IMR-90 (cell line): Measurements from ENCODE around the gene ERP29. TPM values are rescaled to one million over a fixed set of nuclear protein-coding genes. Genes with fewer than 3 reads are reported as not detected.
A peak's percentile ranks its signal among the peaks of the same experiment; 100 is the strongest.

ENCODE experiments used
- ATAC-seq: fragments of 200-7000 bp; cut with Tn5 transposase; 2 replicates; pipeline ENCODE4 v1.9.1; 2020; ENCODE audit warnings: low read depth, mild to moderate bottlenecking, moderate library complexity
- BruUV-seq: library from RNA; stranded (reverse); fragments of 400-500 nt; replicated peaks from 2 replicates; lab custom pipeline; 2021; lab: Mats Ljungman, UMichigan
- CTCF ChIA-PET: fragments of 300-600 bp; formaldehyde crosslinking; extraction: SDS; loops from one replicate; lab custom pipeline; 2021; ENCODE audit warnings: antibody characterized with exemption; lab: Yijun Ruan, JAX
- POLR2A ChIA-PET: fragments of 300-600 bp; sonication (Branson Sonifier 250); formaldehyde crosslinking; loops from one replicate; lab custom pipeline; 2022; ENCODE audit warnings: antibody characterized with exemption; ENCODE audit not compliant: unreplicated experiment; lab: Charles Lee
- DNase-seq: peaks from one replicate; pipeline ENCODE4 v3.0.0; 2013
- H2AFZ ChIP-seq: replicated peaks from 2 replicates; pipeline ENCODE3; 2013; ENCODE audit warnings: low read length, mild to moderate bottlenecking; ENCODE audit not compliant: poor library complexity
- H2AK5ac ChIP-seq: 2 replicates; pipeline ENCODE4 v1.6.1; 2013; ENCODE audit warnings: low read depth, low read length, inconsistent platforms
- H2AK9ac ChIP-seq: replicated peaks from 2 replicates; pipeline ENCODE3; 2013; ENCODE audit warnings: mild to moderate bottlenecking, low read depth, low read length, moderate library complexity; ENCODE audit not compliant: poor library complexity
- H2BK120ac ChIP-seq: 2 replicates; pipeline ENCODE4 v1.6.1; 2013; ENCODE audit warnings: low read depth, low read length, inconsistent platforms
- H2BK15ac ChIP-seq: 3 replicates; pipeline ENCODE4 v1.6.1; 2013; ENCODE audit warnings: low read depth, low read length, inconsistent platforms
- H2BK20ac ChIP-seq: 2 replicates; pipeline ENCODE4 v1.6.1; 2013; ENCODE audit warnings: low read depth, mild to moderate bottlenecking, inconsistent platforms, low read length, moderate library complexity
- H2BK5ac ChIP-seq: 2 replicates; pipeline ENCODE4 v1.6.1; 2013; ENCODE audit warnings: mild to moderate bottlenecking, low read depth, low read length, inconsistent platforms; ENCODE audit not compliant: poor library complexity, severe bottlenecking
- H3K14ac ChIP-seq: replicated peaks from 2 replicates; pipeline ENCODE4 v1.6.1; 2013; ENCODE audit warnings: low read depth, low read length, inconsistent platforms
- H3K18ac ChIP-seq: 2 replicates; pipeline ENCODE4 v1.6.1; 2013; ENCODE audit warnings: low read depth, low read length, control low read depth
- H3K23ac ChIP-seq: 2 replicates; pipeline ENCODE4 v1.6.1; 2013; ENCODE audit warnings: low read depth, low read length, inconsistent platforms
- H3K27ac ChIP-seq: 2 replicates; pipeline ENCODE4 v1.5.1; 2013; ENCODE audit warnings: mild to moderate bottlenecking, control low read depth, low read length; ENCODE audit not compliant: insufficient read depth
- H3K27me3 ChIP-seq: 2 replicates; pipeline ENCODE4 v1.6.1; 2013; ENCODE audit warnings: low read length; ENCODE audit not compliant: control insufficient read depth, insufficient read depth
- H3K36me3 ChIP-seq: 2 replicates; pipeline ENCODE4 v1.6.1; 2013; ENCODE audit warnings: low read length, mixed read lengths; ENCODE audit not compliant: control insufficient read depth, insufficient read depth
- H3K4ac ChIP-seq: 2 replicates; pipeline ENCODE4 v1.6.1; 2013; ENCODE audit warnings: low read depth, low read length, inconsistent platforms
- H3K4me1 ChIP-seq: 2 replicates; pipeline ENCODE4 v1.6.1; 2013; ENCODE audit warnings: low read length, mixed read lengths; ENCODE audit not compliant: control insufficient read depth, insufficient read depth
- H3K4me2 ChIP-seq: 2 replicates; pipeline ENCODE4 v1.6.1; 2013; ENCODE audit warnings: low read depth, mild to moderate bottlenecking, control low read depth, low read length, moderate library complexity
- H3K4me3 ChIP-seq: 2 replicates; pipeline ENCODE4 v1.5.1; 2013; ENCODE audit warnings: low read depth, mild to moderate bottlenecking, control low read depth, low read length, moderate library complexity; ENCODE audit not compliant: insufficient read depth
- H3K56ac ChIP-seq: 2 replicates; pipeline ENCODE4 v1.6.1; 2013; ENCODE audit warnings: low read length, inconsistent platforms; ENCODE audit not compliant: insufficient read depth; ENCODE audit errors: extremely low read depth
- H3K79me1 ChIP-seq, 2 experiments: 2 replicates each; pipeline ENCODE4 v1.6.1; 2013; ENCODE audit warnings: low read length in 2 of 2, inconsistent platforms in 1 of 2, low read depth in 1 of 2
- H3K9ac ChIP-seq: 2 replicates; pipeline ENCODE4 v1.6.1; 2013; ENCODE audit warnings: low read depth, low read length, control low read depth
- H3K9me1 ChIP-seq: 2 replicates; pipeline ENCODE4 v1.6.1; 2013; ENCODE audit warnings: low read length, inconsistent platforms; ENCODE audit not compliant: insufficient read depth
- H3K9me3 ChIP-seq: 2 replicates; pipeline ENCODE4 v1.6.1; 2013; ENCODE audit warnings: low read length; ENCODE audit not compliant: control insufficient read depth, insufficient read depth
- H4K20me1 ChIP-seq: 2 replicates; pipeline ENCODE4 v1.6.1; 2013; ENCODE audit warnings: low read length, inconsistent platforms; ENCODE audit not compliant: insufficient read depth
- H4K5ac ChIP-seq: 2 replicates; pipeline ENCODE4 v1.6.1; 2013; ENCODE audit warnings: mild to moderate bottlenecking, low read depth, low read length, control low read depth
- H4K8ac ChIP-seq, 2 experiments: 2 replicates each; pipeline ENCODE4 v1.6.1; 2013; ENCODE audit warnings: low read depth in 2 of 2, low read length in 2 of 2, control low read depth in 1 of 2, inconsistent platforms in 1 of 2
- H4K91ac ChIP-seq: 2 replicates; pipeline ENCODE4 v1.6.1; 2013; ENCODE audit warnings: low read depth, low read length, inconsistent platforms; ENCODE audit not compliant: insufficient read depth
- CTCF ChIP-seq: conservative IDR thresholded peaks from 2 replicates; pipeline ENCODE4 v1.5.1; 2012; ENCODE audit warnings: mild to moderate bottlenecking, low read depth, low read length, improper control_type of control experiment
- MXI1 ChIP-seq: IDR thresholded peaks from 2 replicates; pipeline ENCODE4 v1.6.1; 2012; ENCODE audit warnings: low read depth, mild to moderate bottlenecking, low read length, moderate library complexity, borderline replicate concordance
- NFE2L2 ChIP-seq: fragments of 150-350 bp; IDR thresholded peaks from 2 replicates; pipeline ENCODE4 v1.6.1; 2016; ENCODE audit warnings: low read depth, mild to moderate bottlenecking, low read length
- RFX5 ChIP-seq: IDR thresholded peaks from 2 replicates; pipeline ENCODE4 v1.8.0; 2012; ENCODE audit warnings: low read depth, mild to moderate bottlenecking, low read length, moderate library complexity
- WGBS, 2 experiments: methylation state at CpG; one replicate each; pipeline versions ENCODE4 v1.1.5 to v1.1.7; 2013; ENCODE audit warnings: missing lambda C conversion rate in 2 of 2; ENCODE audit not compliant: insufficient read length in 1 of 2; ENCODE audit errors: extremely low coverage in 2 of 2; 5-methylcytosine and 5-hydroxymethylcytosine counted together
- dilution Hi-C: fragments of 300-500 bp; cut with HindIII; formaldehyde crosslinking; loops from one replicate; pipeline ENCODE4 v1.14.3; 2018; ENCODE audit warnings: low sequenced_read_pairs; ENCODE audit not compliant: unreplicated experiment
- in situ Hi-C: fragments of 300-500 bp; cut with MboI; formaldehyde crosslinking; loops from 3 replicates; pipeline ENCODE4 v1.14.3; 2019; ENCODE audit warnings: low sequenced_read_pairs, inconsistent platforms, mixed read lengths
- intact Hi-C: fragments of 100-400 bp; cut with micrococcal nuclease; formaldehyde crosslinking; loops from 2 replicates; pipeline ENCODE4 v1.10.0; 2022
- polyA plus RNA-seq, 3 experiments: library from polyadenylated mRNA; depleted of rRNA; stranded (reverse); fragments of >200 nt; gene quantifications; 2 replicates each; pipeline ENCODE4 v1.2.3, GENCODE V29; 2012; ENCODE audit warnings: low replicate concordance in 1 of 3
- total RNA-seq: library from RNA; depleted of rRNA; stranded (reverse); fragments of >200 nt; gene quantifications from 2 replicates; pipeline ENCODE4 v1.2.3, GENCODE V29; 2012

The ERP29 gene
- total and polyA plus RNA-seq, 2 of the 4 experiments (the other 2 are of a cell fraction) = 30.3 to 98.8 TPM

- intact Hi-C loops (no loop called here), dilution Hi-C loops (no loop called here), in situ Hi-C loops (no loop called here)
- Histone ChIP-seq H2BK20ac (no peak overlapping the region), H4K5ac (no peak overlapping the region), H3K79me1 (peaks cover 23 to 49% of the 10 kb centered on the region in 2 experiments), H3K9ac (no peak overlapping the region), H3K27me3 (no peaks in the 10 kb centered on the region), H2AK9ac (no peak overlapping the region), H2BK120ac (no peak overlapping the region), H2BK5ac (no peak overlapping the region), H4K20me1 (peaks cover 7% of the 10 kb centered on the region; the same call in 1 of the 2 replicates), H3K4me3 (no peak overlapping the region), H3K27ac (no peak overlapping the region), H3K14ac (no peak overlapping the region), H3K9me3 (no peaks in the 10 kb centered on the region), H3K36me3 (no peaks in the 10 kb centered on the region; the same call in 1 of the 2 replicates), H3K4me1 (peaks cover 1% of the 10 kb centered on the region; the same call in 1 of the 2 replicates), H3K4ac (no peak overlapping the region), H3K18ac (no peak overlapping the region), H2AK5ac (no peak overlapping the region), H4K8ac (0 out of 4 replicates have a peak overlapping the region, but pooled peaks of 1 of the 2 experiments have one; percentile 32), H4K91ac (no peak overlapping the region), H3K9me1 (peaks cover 10% of the 10 kb centered on the region), H3K56ac (no peak overlapping the region), H3K23ac (no peak overlapping the region), H3K4me2 (peak overlapping the region; percentile 83), H2BK15ac (no peak overlapping the region), H2AFZ (no peak overlapping the region)
- ChIA-PET POLR2A (no interaction called here), CTCF (no interaction called here)
- ATAC-seq (no peak), DNase-seq (no peak)
- WGBS, 2 experiments = 85% methylated on average over 5 of the region's 8 CpGs; no CpG with 5 or more reads in 1 of the 2 experiments
- no TSS peak for BruUV-seq
- TF ChIP-seq NFE2L2 (no peak), CTCF (no peak), MXI1 (no peak), RFX5 (no peak)
Measured at GRCh38 chr12:112011685-112012084, 1.5 kb upstream of the ERP29 start.
